Mesenchymal stem cell (in vitro differentiated cells and primary cell): ENCODE measurements around the gene PHF2.
A peak's percentile ranks its signal among the peaks of the same experiment; 100 is the strongest.

ENCODE experiments used
- DNase-seq: peaks from one replicate; pipeline ENCODE4 v3.0.0-alpha.2; 2013
- H2AFZ ChIP-seq: one replicate; pipeline ENCODE4 v1.6.1; 2013; ENCODE audit warnings: low read depth, mild to moderate bottlenecking, control low read depth, inconsistent platforms, low read length, moderate library complexity
- H2AK5ac ChIP-seq: 2 replicates; pipeline ENCODE4 v1.6.1; 2013; ENCODE audit warnings: low read length, moderate library complexity, mild to moderate bottlenecking, inconsistent platforms; ENCODE audit not compliant: severe bottlenecking
- H2BK120ac ChIP-seq: one replicate; pipeline ENCODE4 v1.6.1; 2013; ENCODE audit warnings: low read depth, mild to moderate bottlenecking, inconsistent platforms, low read length, moderate library complexity
- H2BK12ac ChIP-seq, 2 experiments: one replicate each; pipeline ENCODE4 v1.6.1; 2013; ENCODE audit warnings: inconsistent platforms in 2 of 2, low read length in 2 of 2, mild to moderate bottlenecking in 2 of 2, moderate library complexity in 2 of 2, control low read depth in 1 of 2
- H2BK15ac ChIP-seq: one replicate; pipeline ENCODE4 v1.6.1; 2013; ENCODE audit warnings: mild to moderate bottlenecking, low read depth, inconsistent platforms; ENCODE audit not compliant: poor library complexity, severe bottlenecking
- H2BK5ac ChIP-seq: 2 replicates; pipeline ENCODE4 v1.6.1; 2013; ENCODE audit warnings: low read depth, mild to moderate bottlenecking, low read length, control low read depth, inconsistent platforms; ENCODE audit not compliant: poor library complexity, severe bottlenecking
- H3K14ac ChIP-seq, 2 experiments: one replicate each; pipeline ENCODE4 v1.6.1; 2013; ENCODE audit warnings: inconsistent platforms in 2 of 2, low read length in 2 of 2, control low read depth in 1 of 2, mild to moderate bottlenecking in 1 of 2, moderate library complexity in 1 of 2
- H3K18ac ChIP-seq, 2 experiments: one replicate each; pipeline ENCODE4 v1.6.1; 2013; ENCODE audit warnings: inconsistent platforms in 2 of 2, low read length in 2 of 2, control low read depth in 1 of 2, low read depth in 1 of 2, mild to moderate bottlenecking in 1 of 2
- H3K23ac ChIP-seq, 2 experiments: one replicate each; pipeline ENCODE4 v1.6.1; 2013; ENCODE audit warnings: inconsistent platforms in 2 of 2, low read length in 2 of 2, mild to moderate bottlenecking in 2 of 2, moderate library complexity in 2 of 2, control low read depth in 1 of 2
- H3K27ac ChIP-seq: 2 replicates; pipeline ENCODE4 v1.5.1; 2013; ENCODE audit warnings: mild to moderate bottlenecking, moderate library complexity, low read length, control low read depth, inconsistent platforms; ENCODE audit not compliant: poor library complexity, severe bottlenecking
- H3K27me3 ChIP-seq, 2 experiments: 2 replicates each; pipeline versions ENCODE4 v1.6.1 to v1.7.0; 2013; ENCODE audit warnings: low read length in 2 of 2, mild to moderate bottlenecking in 2 of 2, moderate library complexity in 2 of 2, control low read depth in 1 of 2, inconsistent platforms in 1 of 2; ENCODE audit not compliant: control insufficient read depth in 1 of 2, insufficient read depth in 1 of 2
- H3K36me3 ChIP-seq, 2 experiments: 2 replicates each; pipeline versions ENCODE4 v1.6.1 to v1.7.0; 2013; ENCODE audit warnings: low read length in 2 of 2, control low read depth in 1 of 2, inconsistent platforms in 1 of 2, low read depth in 1 of 2, mild to moderate bottlenecking in 1 of 2; ENCODE audit not compliant: insufficient read depth in 2 of 2, control insufficient read depth in 1 of 2
- H3K4ac ChIP-seq, 2 experiments: one replicate each; pipeline ENCODE4 v1.6.1; 2013; ENCODE audit warnings: inconsistent platforms in 2 of 2, low read length in 2 of 2, mild to moderate bottlenecking in 2 of 2, moderate library complexity in 2 of 2, control low read depth in 1 of 2, low read depth in 1 of 2
- H3K4me1 ChIP-seq: 2 replicates; pipeline ENCODE4 v1.6.1; 2013; ENCODE audit warnings: low read depth, low read length, control low read depth; ENCODE audit not compliant: control insufficient read depth, insufficient read depth
- H3K4me2 ChIP-seq: 2 replicates; pipeline ENCODE4 v1.6.1; 2013; ENCODE audit warnings: low read length, mild to moderate bottlenecking, inconsistent platforms; ENCODE audit not compliant: poor library complexity, severe bottlenecking
- H3K4me3 ChIP-seq, 2 experiments: 2 replicates each; pipeline versions ENCODE4 v1.5.1 to v1.7.0; 2013; ENCODE audit warnings: low read length in 2 of 2, mild to moderate bottlenecking in 2 of 2, control low read depth in 1 of 2, low read depth in 1 of 2; ENCODE audit not compliant: insufficient read depth in 1 of 2
- H3K79me1 ChIP-seq: replicated peaks from 2 replicates; pipeline ENCODE4 v1.6.1; 2013; ENCODE audit warnings: mild to moderate bottlenecking, control low read depth, low read length, inconsistent platforms; ENCODE audit not compliant: poor library complexity, severe bottlenecking
- H3K9ac ChIP-seq: 2 replicates; pipeline ENCODE4 v1.7.0; 2013; ENCODE audit warnings: mild to moderate bottlenecking, low read length, moderate library complexity
- H3K9me3 ChIP-seq: 2 replicates; pipeline ENCODE4 v1.7.0; 2013; ENCODE audit warnings: mild to moderate bottlenecking, low read length; ENCODE audit not compliant: control insufficient read depth
- H4K8ac ChIP-seq: one replicate; pipeline ENCODE4 v1.6.1; 2013; ENCODE audit warnings: inconsistent platforms, mild to moderate bottlenecking, low read length, moderate library complexity
- H4K91ac ChIP-seq: one replicate; pipeline ENCODE4 v1.6.1; 2013; ENCODE audit warnings: mild to moderate bottlenecking, low read length, inconsistent platforms
- WGBS: methylation state at CpG from one replicate; pipeline ENCODE4 v1.1.7; 2013; ENCODE audit warnings: mixed read lengths; 5-methylcytosine and 5-hydroxymethylcytosine counted together

Gene PHF2

DNA sequence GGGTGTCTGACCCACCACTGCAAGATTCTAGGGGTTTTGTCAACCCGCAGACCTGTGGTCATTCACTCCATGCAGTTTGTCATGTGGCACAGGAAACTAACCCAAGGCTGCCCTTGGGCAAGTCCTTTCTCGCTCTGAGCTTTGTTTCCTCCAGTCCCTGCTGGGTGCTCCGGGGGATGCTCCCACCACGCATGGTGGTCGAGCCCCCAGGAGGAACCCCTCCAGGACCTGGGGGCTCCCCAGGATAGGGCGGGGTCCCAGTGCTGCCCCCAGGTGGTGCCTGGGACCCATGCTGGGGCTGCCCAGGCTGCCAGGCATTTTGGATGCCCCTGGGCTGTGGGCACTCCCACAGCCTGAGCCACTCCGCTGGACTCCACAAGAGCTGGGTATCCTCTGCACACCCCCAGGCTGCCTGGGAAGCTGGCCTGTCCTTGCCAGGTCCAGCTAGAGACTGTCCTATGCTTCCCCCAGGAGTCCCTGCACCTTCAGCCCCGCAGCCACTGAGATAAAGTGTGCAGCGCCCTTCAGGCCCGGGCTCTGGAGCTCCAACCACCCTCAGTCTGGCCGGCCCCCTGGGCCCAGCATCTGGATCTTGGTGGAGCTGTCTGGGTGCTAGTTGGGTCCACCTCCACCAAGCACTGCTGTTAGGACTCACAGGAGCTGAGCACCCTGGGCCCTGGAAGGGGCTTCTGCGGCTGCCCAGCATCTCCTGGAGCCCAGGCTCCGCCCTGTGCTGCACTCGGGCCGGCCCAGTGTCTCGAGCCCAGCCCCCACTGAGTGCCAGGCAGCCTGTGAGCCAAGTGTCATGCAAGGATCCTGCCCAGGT lies 104.3 kb downstream of the PHF2 start:
- H2AK5ac ChIP-seq, result no peak overlapping the region
- H3K4me1 ChIP-seq, result no peaks in the 10 kb centered on the region
- DNase-seq, result no peak
- H2BK15ac ChIP-seq, result no peak overlapping the region
- peaks cover 7 to 23% of the 10 kb centered on the region in 2 experiments for H3K27me3 ChIP-seq
- no peak overlapping the region for H2BK120ac ChIP-seq
- no peak overlapping the region for H2AFZ ChIP-seq
- no peak overlapping the region for H4K91ac ChIP-seq
- no peak overlapping the region for H3K27ac ChIP-seq
- no peak overlapping the region for H3K9ac ChIP-seq
- no peak overlapping the region for H2BK12ac ChIP-seq
- no peaks in the 10 kb centered on the region for H3K9me3 ChIP-seq
- H3K4ac ChIP-seq, result no peak overlapping the region
- H3K14ac ChIP-seq, result no peak overlapping the region
- no peak overlapping the region for H2BK5ac ChIP-seq
- peaks cover 8 to 38% of the 10 kb centered on the region in 2 experiments for H3K36me3 ChIP-seq
- H3K18ac ChIP-seq, result no peak overlapping the region
- H4K8ac ChIP-seq, result no peak overlapping the region
- WGBS, result 92% methylated on average over 16 of the region's 16 CpGs
- no peaks in the 10 kb centered on the region for H3K79me1 ChIP-seq
- H3K4me3 ChIP-seq, result no peak overlapping the region
- no peak overlapping the region for H3K4me2 ChIP-seq
- H3K23ac ChIP-seq, result no peak overlapping the region

DNA sequence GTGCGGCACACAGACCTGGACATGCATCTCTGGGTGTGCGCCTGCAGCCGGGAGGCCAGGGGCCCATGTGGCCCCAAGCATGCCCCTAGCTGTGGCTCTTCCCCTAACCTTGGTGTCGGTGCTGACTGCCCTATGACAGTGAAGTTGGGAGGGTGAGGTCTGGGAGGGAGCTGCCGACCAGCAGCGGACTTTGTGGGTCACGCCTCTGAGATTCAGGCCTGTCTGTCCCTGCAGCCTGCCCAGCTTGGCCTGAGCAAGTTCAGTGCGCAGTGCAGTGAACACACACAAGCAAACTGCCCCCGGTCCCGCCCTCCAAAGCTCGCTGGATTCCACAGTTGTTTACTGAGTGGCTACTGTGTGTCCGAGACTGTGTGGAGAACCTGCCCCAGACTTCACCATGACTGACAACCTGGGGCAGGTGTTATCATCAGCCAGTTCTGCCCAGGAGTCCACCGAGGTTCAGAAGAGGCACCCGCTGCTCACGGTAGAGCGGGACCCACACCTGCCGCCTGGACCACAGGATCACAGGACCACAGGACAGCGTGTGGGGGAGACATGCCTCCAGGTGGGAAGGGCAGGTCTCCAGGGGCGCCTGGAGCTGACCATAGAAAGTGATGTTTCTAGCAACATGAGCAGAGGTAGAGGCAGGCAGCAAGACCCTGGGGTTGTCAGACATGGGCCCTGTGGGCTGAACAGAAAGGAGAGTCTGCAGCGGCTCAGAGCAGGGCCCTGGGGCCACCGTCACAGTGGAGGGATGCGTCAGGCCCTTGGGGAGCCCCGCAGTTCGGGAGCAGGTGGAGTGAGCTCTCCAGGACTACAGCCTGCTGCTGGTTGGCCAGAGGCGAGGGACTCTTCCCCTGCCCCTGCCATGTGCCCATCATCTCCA lies 105.1 kb downstream of the PHF2 start:
- H4K91ac ChIP-seq, result no peak overlapping the region
- H2BK12ac ChIP-seq, result no peak overlapping the region
- no peak overlapping the region for H2BK5ac ChIP-seq
- H3K14ac ChIP-seq, result no peak overlapping the region
- no peak overlapping the region for H3K4me2 ChIP-seq
- H3K27ac ChIP-seq, result no peak overlapping the region
- H2BK120ac ChIP-seq, result no peak overlapping the region
- no peak overlapping the region for H2AK5ac ChIP-seq
- DNase-seq, result no peak
- peaks cover 11 to 23% of the 10 kb centered on the region in 2 experiments for H3K27me3 ChIP-seq
- H3K79me1 ChIP-seq, result no peaks in the 10 kb centered on the region
- H2BK15ac ChIP-seq, result no peak overlapping the region
- no peak overlapping the region for H3K9ac ChIP-seq
- no peak overlapping the region for H3K4ac ChIP-seq
- H3K4me1 ChIP-seq, result no peaks in the 10 kb centered on the region
- no peak overlapping the region for H3K4me3 ChIP-seq
- no peak overlapping the region for H2AFZ ChIP-seq
- H3K9me3 ChIP-seq, result no peaks in the 10 kb centered on the region
- peaks cover 8 to 30% of the 10 kb centered on the region in 2 experiments for H3K36me3 ChIP-seq
- no peak overlapping the region for H3K23ac ChIP-seq
- H3K18ac ChIP-seq, result no peak overlapping the region
- 79% methylated on average over 25 of the region's 25 CpGs for WGBS
- H4K8ac ChIP-seq, result no peak overlapping the region

DNA sequence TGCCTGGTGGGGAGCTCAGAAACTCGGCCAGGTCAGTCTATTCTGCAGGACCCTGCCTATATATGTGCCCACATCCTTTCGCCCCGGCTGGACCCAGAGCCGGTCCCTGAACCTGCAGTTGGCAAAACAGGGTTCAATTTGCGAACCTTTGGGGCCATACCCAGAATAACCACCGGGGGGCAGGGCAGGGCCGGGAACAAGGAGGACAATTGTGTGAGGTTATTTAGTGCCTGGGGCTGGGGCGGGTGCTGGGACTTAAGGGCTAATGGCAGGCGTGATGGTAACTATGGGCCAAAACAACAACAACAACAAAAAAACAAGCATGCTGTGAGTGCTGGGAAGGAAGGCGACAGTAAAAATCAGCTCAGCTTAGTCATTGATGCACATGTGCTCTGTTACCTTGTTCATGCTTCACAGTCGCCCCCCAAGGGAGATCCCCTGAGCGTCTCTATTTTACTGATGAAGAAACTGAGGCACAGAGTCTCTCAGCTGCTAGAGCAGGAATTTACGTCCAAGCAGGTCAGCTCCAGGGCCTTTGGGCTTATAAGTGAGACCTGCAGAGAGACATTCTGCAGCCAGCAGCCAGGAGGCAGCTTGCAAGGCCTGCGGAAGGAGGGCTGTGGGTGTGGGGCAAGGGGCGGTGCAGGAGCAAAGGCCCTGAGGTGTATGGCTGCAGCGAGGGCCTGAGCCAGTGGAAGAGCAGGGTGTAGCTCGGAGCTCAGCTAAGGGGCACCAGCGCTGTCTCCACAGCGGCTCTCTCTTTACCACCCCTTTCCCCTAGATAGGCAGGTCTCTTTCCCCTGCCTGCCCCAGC lies 106.0 kb downstream of the PHF2 start:
- Histone ChIP-seq H3K27ac (no peak overlapping the region), H3K79me1 (no peaks in the 10 kb centered on the region), H3K18ac (no peak overlapping the region), H2BK120ac (no peak overlapping the region), H3K36me3 (peaks cover 8 to 21% of the 10 kb centered on the region in 2 experiments), H3K4me1 (no peaks in the 10 kb centered on the region), H2AFZ (no peak overlapping the region), H3K23ac (no peak overlapping the region), H2AK5ac (no peak overlapping the region), H2BK15ac (no peak overlapping the region), H4K91ac (no peak overlapping the region), H2BK12ac (no peak overlapping the region), H4K8ac (no peak overlapping the region), H3K27me3 (peaks cover 18 to 23% of the 10 kb centered on the region in 2 experiments), H3K4me2 (no peak overlapping the region), H3K9me3 (no peaks in the 10 kb centered on the region), H3K14ac (no peak overlapping the region), H3K4ac (no peak overlapping the region), H3K9ac (no peak overlapping the region), H2BK5ac (no peak overlapping the region), H3K4me3 (no peak overlapping the region)
- peak; percentile 57 for DNase-seq
- WGBS, result 47% methylated on average over 13 of the region's 19 CpGs
